Stomach (tissue), 9 donors: ENCODE data around the gene RNF121. TPM values are rescaled to one million over a fixed set of nuclear protein-coding genes. Genes with fewer than 3 reads are reported as not detected.

ENCODE experiments used
- DNase-seq, 2 donors: peaks; one replicate each; pipeline versions ENCODE4 v3.0.0 to v3.0.0-alpha.2; 2013 to 2019
- H3K27ac ChIP-seq, 5 donors: fragments of 200-600 bp in 4 of 5; sonication (generic) in 4 of 5; one replicate each; pipeline ENCODE4 v1.5.1; 2013 to 2019; ENCODE audit warnings: mild to moderate bottlenecking in 1 of 5, moderate library complexity in 1 of 5
- H3K27me3 ChIP-seq, 3 donors: fragments of 200-600 bp; sonication (generic); one replicate each; pipeline ENCODE4 v1.5.1; 2017 to 2019; ENCODE audit warnings: mixed run types in 1 of 3
- H3K36me3 ChIP-seq, 4 donors: fragments of 200-600 bp; sonication (generic); 1 replicate in 3 of 4; 2 replicates in 1 of 4; pipeline ENCODE4 v1.5.1; 2016 to 2019
- H3K4me1 ChIP-seq, 4 donors: fragments of 200-600 bp; sonication (generic); one replicate each; pipeline ENCODE4 v1.5.1; 2016 to 2019
- H3K4me3 ChIP-seq, 4 donors: fragments of 200-600 bp; sonication (generic) in 3 of 4; one replicate each; pipeline ENCODE4 v1.5.1; 2016 to 2019; ENCODE audit warnings: mild to moderate bottlenecking in 1 of 4
- H3K9me3 ChIP-seq, 4 donors: fragments of 200-600 bp; sonication (generic); one replicate each; pipeline ENCODE4 v1.5.1; 2016 to 2019
- CTCF ChIP-seq, 7 experiments: fragments of 450-650 bp in 4 of 7; fragments of 200-600 bp in 3 of 7; sonication (generic) in 3 of 7; IDR thresholded peaks; one replicate each; pipeline ENCODE4 v1.5.1; 2016 to 2019; ENCODE audit warnings: antibody characterized with exemption in 7 of 7, control low read depth in 2 of 7, mild to moderate bottlenecking in 1 of 7
- EP300 ChIP-seq: sonication (generic); formaldehyde crosslinking; IDR thresholded peaks from one replicate; pipeline ENCODE4 v1.6.1; 2017; ENCODE audit warnings: antibody characterized with exemption
- POLR2A ChIP-seq, 4 donors: fragments of 450-650 bp; IDR thresholded peaks; one replicate each; pipeline ENCODE4 v1.6.1; 2016; ENCODE audit warnings: antibody characterized with exemption in 4 of 4, control low read depth in 2 of 4, mild to moderate bottlenecking in 1 of 4, moderate library complexity in 1 of 4
- POLR2AphosphoS5 ChIP-seq, 3 donors: sonication (generic); formaldehyde crosslinking; IDR thresholded peaks; one replicate each; pipeline ENCODE4 v1.6.1; 2016; ENCODE audit warnings: antibody characterized with exemption in 3 of 3
- WGBS, 5 donors: extraction: QIAGEN DNeasy Blood & Tissue Kit in 3 of 5; methylation state at CpG; one replicate each; pipeline versions ENCODE4 v1.1.5 to v1.1.7; 2013 to 2018; 5-methylcytosine and 5-hydroxymethylcytosine counted together
- intact Hi-C: fragments of 100-400 bp; cut with DNase I; formaldehyde crosslinking; loops from one replicate; pipeline ENCODE4 v1.15.1; 2023; ENCODE audit warnings: low total_unique reads
- polyA plus RNA-seq, 3 donors: library from polyadenylated mRNA; stranded (reverse); fragments of 200-250 nt; gene quantifications; one replicate each; pipeline ENCODE4 v1.2.3, GENCODE V29; 2013
- total RNA-seq, 5 donors: library from RNA; depleted of rRNA; stranded (reverse); fragments of >200 nt; gene quantifications; one replicate each; pipeline versions ENCODE4 v1.1.0 to v1.2.3, GENCODE V29; 2014 to 2016
- donor health status: healthy with polysubstance abuse.
- donor health status: Bipolar disorder and iron deficiency.
- donor health status: healthy.

RNF121 gene
- total and polyA plus RNA-seq, 8 donors: 10.0 to 363 (median 20.8) TPM

DNA sequence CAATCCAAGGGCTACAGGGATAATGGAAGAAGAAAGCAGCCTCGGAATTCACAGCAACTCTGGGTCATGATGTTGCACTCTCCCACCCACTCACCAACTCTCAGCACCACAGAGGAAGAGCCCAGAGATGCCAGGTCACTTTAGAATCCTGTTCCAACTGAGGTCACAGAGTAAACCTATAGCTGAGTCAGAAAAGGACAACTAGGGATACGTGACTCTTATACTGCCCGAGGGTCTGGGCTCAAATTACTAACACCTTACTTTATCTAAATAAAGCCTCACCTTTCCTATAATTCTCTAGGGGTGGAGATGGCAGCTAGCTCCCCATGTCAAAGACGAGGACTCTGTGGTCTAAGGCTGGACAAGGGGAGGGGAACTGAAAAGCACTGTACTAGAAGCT lies 94.5 kb downstream of the RNF121 start:
- no peaks in the 10 kb centered on the region for H3K9me3 ChIP-seq
- WGBS, 5 donors: 76 to 91% (median 86%) methylated on average over 4 of the region's 4 CpGs
- H3K27me3 ChIP-seq: no peaks in the 10 kb centered on the region
- H3K4me3 ChIP-seq: no peak overlapping the region
- peaks cover 17 to 50% (median 32%) of the 10 kb centered on the region in 4 donors for H3K4me1 ChIP-seq
- peaks cover 80 to 97% (median 92%) of the 10 kb centered on the region in 4 donors for H3K36me3 ChIP-seq
- TF ChIP-seq CTCF (IDR thresholded peaks at IDR 0.05) (no peak), POLR2AphosphoS5 (IDR thresholded peaks at IDR 0.05) (no peak)
- peak overlapping the region in 1 of 5 donors; percentile 1 for H3K27ac ChIP-seq
- DNase-seq: no peak
- intact Hi-C loops: no loop called here

- Histone ChIP-seq H3K36me3 (peaks cover 80 to 97% (median 92%) of the 10 kb centered on the region in 4 donors), H3K27me3 (no peaks in the 10 kb centered on the region), H3K4me1 (peaks cover 17 to 58% (median 36%) of the 10 kb centered on the region in 4 donors), H3K4me3 (no peak overlapping the region), H3K27ac (peak overlapping the region in 3 of 5 donors; percentile 64 to 72 (median 65)), H3K9me3 (no peaks in the 10 kb centered on the region)
- intact Hi-C loops: no loop called here
- no peak for DNase-seq
- no peak for TF ChIP-seq EP300
- no peak for TF ChIP-seq CTCF (IDR thresholded peaks at IDR 0.05)
- no peak for TF ChIP-seq POLR2A (IDR thresholded peaks at IDR 0.05)
- TF ChIP-seq POLR2AphosphoS5 (IDR thresholded peaks at IDR 0.05): no peak
- 41 to 50% (median 42%) methylated on average over 5 of the region's 5 CpGs for WGBS, 5 donors
Measured at GRCh38 chr11:72024069-72024754, 95.4 kb downstream of the RNF121 start.

- TF ChIP-seq EP300 (no peak), POLR2A (IDR thresholded peaks at IDR 0.05) (no peak), POLR2AphosphoS5 (IDR thresholded peaks at IDR 0.05) (no peak), CTCF (IDR thresholded peaks at IDR 0.05) (no peak)
- Histone ChIP-seq H3K36me3 (peaks cover 68 to 92% (median 91%) of the 10 kb centered on the region in 4 donors), H3K9me3 (no peaks in the 10 kb centered on the region), H3K4me1 (peaks cover 25 to 77% (median 49%) of the 10 kb centered on the region in 4 donors), H3K4me3 (no peak overlapping the region), H3K27ac (peak overlapping the region in 4 of 5 donors; percentile 58 to 72 (median 64)), H3K27me3 (no peaks in the 10 kb centered on the region)
- WGBS, 5 donors: 55 to 72% (median 69%) methylated on average over 1 of the region's 1 CpG
- DNase-seq: no peak
- intact Hi-C loops: loop anchor here (5.0 kb wide), 1 partner anchor 66 kb away; no protein-coding TSS in a partner anchor
Measured at GRCh38 chr11:72026090-72026489, 97.2 kb downstream of the RNF121 start.

DNA sequence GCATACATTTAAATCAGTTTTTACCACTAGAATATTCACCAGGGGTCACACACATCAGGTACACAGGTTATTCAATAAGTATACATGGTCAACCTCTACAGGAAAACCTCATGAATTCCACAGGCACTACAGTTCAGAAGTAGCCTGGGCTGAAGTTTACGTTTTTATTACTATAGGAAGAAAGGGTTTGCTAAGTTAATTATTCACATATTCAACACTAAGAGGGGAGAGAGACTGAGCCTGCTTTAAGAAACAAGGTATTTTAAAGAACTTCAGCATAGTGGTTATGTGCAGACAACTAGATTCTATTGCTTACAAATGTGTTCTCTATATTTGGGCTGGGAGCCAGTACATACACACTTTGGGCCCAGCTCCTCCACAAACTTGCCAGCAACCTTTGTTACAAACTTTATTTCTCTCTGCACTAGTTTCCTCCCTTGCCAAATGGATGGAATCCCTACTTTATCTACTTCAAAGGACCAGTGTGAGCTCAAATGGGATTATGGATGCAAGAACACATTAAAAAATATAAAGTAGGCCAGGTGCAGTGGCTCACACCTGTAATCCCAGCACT lies 101.7 kb downstream of the RNF121 start:
- WGBS, 5 donors: 17 to 41% (median 20%) methylated on average over 1 of the region's 1 CpG
- TF ChIP-seq POLR2AphosphoS5 (IDR thresholded peaks at IDR 0.05) (no peak), EP300 (no peak), POLR2A (IDR thresholded peaks at IDR 0.05) (no peak), CTCF (IDR thresholded peaks at IDR 0.05) (no peak)
- no peaks in the 10 kb centered on the region for H3K27me3 ChIP-seq
- DNase-seq: no peak
- H3K4me1 ChIP-seq: peaks cover 29 to 95% (median 68%) of the 10 kb centered on the region in 4 donors
- peak overlapping the region in 1 of 5 donors; percentile 31 for H3K27ac ChIP-seq
- intact Hi-C loops: no loop called here
- H3K4me3 ChIP-seq: no peak overlapping the region
- H3K9me3 ChIP-seq: no peaks in the 10 kb centered on the region
- H3K36me3 ChIP-seq: peaks cover 56 to 96% (median 93%) of the 10 kb centered on the region in 4 donors
